CD4-positive, alpha-beta T cell (primary cell): Measurements from ENCODE around the gene EFEMP1. TPM values are rescaled to one million over a fixed set of nuclear protein-coding genes. Genes with fewer than 3 reads are reported as not detected.

ENCODE experiments used
- ATAC-seq: fragments of 200-7000 bp; cut with Tn5 transposase; one replicate; pipeline ENCODE4 v1.10.0; 2022; ENCODE audit warnings: mild to moderate bottlenecking; ENCODE audit not compliant: poor library complexity
- CTCF ChIA-PET: fragments of 350-600 bp; sonication (Branson Sonifier 250); formaldehyde crosslinking; loops from one replicate; lab custom pipeline; 2021; ENCODE audit warnings: antibody characterized with exemption, inconsistent platforms; lab: Charles Lee
- POLR2A ChIA-PET: fragments of 350-600 bp; sonication (Branson Sonifier 250); formaldehyde crosslinking; loops from one replicate; lab custom pipeline; 2021; ENCODE audit warnings: antibody characterized with exemption, inconsistent platforms; lab: Charles Lee
- DNase-seq, 14 experiments: peaks; one replicate each; pipeline ENCODE4 v3.0.0-alpha.2; 2013 to 2020; ENCODE audit warnings: mixed read lengths in 2 of 14
- H3K27ac ChIP-seq, 2 donors: one replicate each; pipeline versions ENCODE4 v1.5.1 to v1.7.0; 2013; ENCODE audit warnings: low read length in 2 of 2, low read depth in 1 of 2, mild to moderate bottlenecking in 1 of 2
- H3K27me3 ChIP-seq, 2 experiments: 1 replicate in 1 of 2; 2 replicates in 1 of 2; pipeline versions ENCODE4 v1.6.1 to v1.7.0; 2013; ENCODE audit warnings: low read length in 2 of 2, control low read depth in 1 of 2, mild to moderate bottlenecking in 1 of 2, moderate library complexity in 1 of 2; ENCODE audit not compliant: insufficient read depth in 2 of 2, control insufficient read depth in 1 of 2
- H3K36me3 ChIP-seq: one replicate; pipeline ENCODE4 v1.6.1; 2013; ENCODE audit warnings: low read length, control low read depth; ENCODE audit not compliant: insufficient read depth
- H3K4me1 ChIP-seq: one replicate; pipeline ENCODE4 v1.6.1; 2013; ENCODE audit warnings: low read length, control low read depth; ENCODE audit not compliant: insufficient read depth
- H3K4me3 ChIP-seq: one replicate; pipeline ENCODE4 v1.5.1; 2013; ENCODE audit warnings: mild to moderate bottlenecking, low read length, moderate library complexity
- H3K9me3 ChIP-seq, 2 experiments: 1 replicate in 1 of 2; 2 replicates in 1 of 2; pipeline versions ENCODE4 v1.6.1 to v1.7.0; 2013; ENCODE audit warnings: low read length in 2 of 2, mild to moderate bottlenecking in 2 of 2, control low read depth in 1 of 2, moderate library complexity in 1 of 2; ENCODE audit not compliant: control insufficient read depth in 1 of 2, insufficient read depth in 1 of 2
- H3K27ac Mint-ChIP-seq: one replicate; pipeline ENCODE4 v1.8.0; 2020; ENCODE audit warnings: mixed read lengths
- H3K27me3 Mint-ChIP-seq: one replicate; pipeline ENCODE4 v1.8.0; 2021; ENCODE audit warnings: mixed read lengths
- H3K36me3 Mint-ChIP-seq: one replicate; pipeline ENCODE4 v1.8.0; 2021; ENCODE audit warnings: low read depth, mixed read lengths
- H3K4me1 Mint-ChIP-seq: one replicate; pipeline ENCODE4 v1.8.0; 2021; ENCODE audit warnings: low read depth, mixed read lengths
- H3K4me3 Mint-ChIP-seq: one replicate; pipeline ENCODE4 v1.8.0; 2020; ENCODE audit warnings: mild to moderate bottlenecking, mixed read lengths
- H3K9me3 Mint-ChIP-seq: one replicate; pipeline ENCODE4 v1.8.0; 2020; ENCODE audit warnings: mixed read lengths
- CTCF ChIP-seq: fragments of 200-600 bp; IDR thresholded peaks from one replicate; pipeline ENCODE4 v1.8.0; 2022; ENCODE audit warnings: antibody characterized with exemption, mild to moderate bottlenecking
- intact Hi-C, 2 experiments: fragments of 100-400 bp; cut with DNase I in 1 of 2; cut with micrococcal nuclease in 1 of 2; formaldehyde crosslinking; loops; one replicate each; pipeline versions ENCODE4 v1.15.1 to v1.9.0; 2023 to 2025; cut with DNase I, micrococcal nuclease
- total RNA-seq, 174 experiments: library from RNA in 2 of 174; stranded (reverse) in 2 of 174; gene quantifications; one replicate each; pipeline ENCODE4 v1.2.3 and lab custom pipeline; 2021 to 2026

Gene EFEMP1
- total RNA-seq, 2 experiments from 2014 or later = not detected

GRCh38 chr2:55957142-55957541 is 33.6 kb upstream of the EFEMP1 start:
- intact Hi-C loops = no loop called here
- no peak overlapping the region for H3K4me3 Mint-ChIP-seq
- H3K4me1 Mint-ChIP-seq = no peaks in the 10 kb centered on the region
- no peaks in the 10 kb centered on the region for H3K9me3 Mint-ChIP-seq
- Histone ChIP-seq H3K27ac (no peak overlapping the region), H3K4me3 (no peak overlapping the region), H3K4me1 (no peaks in the 10 kb centered on the region), H3K27me3 (no peaks in the 10 kb centered on the region), H3K36me3 (no peaks in the 10 kb centered on the region), H3K9me3 (no peaks in the 10 kb centered on the region)
- no peak for TF ChIP-seq CTCF
- ATAC-seq (no peak), DNase-seq (no peak)
- no peaks in the 10 kb centered on the region for H3K27me3 Mint-ChIP-seq
- no peaks in the 10 kb centered on the region for H3K36me3 Mint-ChIP-seq
- CTCF ChIA-PET = no interaction called here
- H3K27ac Mint-ChIP-seq = no peak overlapping the region
- POLR2A ChIA-PET = no interaction called here

GRCh38 chr2:55954306-55955035 is 30.9 kb upstream of the EFEMP1 start:
- Mint-ChIP-seq H3K27me3 (peaks cover 12% of the 10 kb centered on the region), H3K9me3 (no peaks in the 10 kb centered on the region), H3K36me3 (no peaks in the 10 kb centered on the region), H3K4me1 (no peaks in the 10 kb centered on the region), H3K4me3 (no peak overlapping the region), H3K27ac (no peak overlapping the region)
- ChIA-PET POLR2A (no interaction called here), CTCF (no interaction called here)
- TF ChIP-seq CTCF = no peak
- ATAC-seq (no peak), DNase-seq (no peak)
- Histone ChIP-seq H3K27me3 (no peaks in the 10 kb centered on the region), H3K27ac (no peak overlapping the region), H3K9me3 (no peaks in the 10 kb centered on the region), H3K36me3 (no peaks in the 10 kb centered on the region), H3K4me1 (no peaks in the 10 kb centered on the region), H3K4me3 (no peak overlapping the region)
- intact Hi-C loops = no loop called here

- no peaks in the 10 kb centered on the region for H3K4me1 Mint-ChIP-seq
- ChIA-PET CTCF (no interaction called here), POLR2A (no interaction called here)
- peaks cover 16% of the 10 kb centered on the region for H3K27me3 Mint-ChIP-seq
- no peak overlapping the region for H3K4me3 Mint-ChIP-seq
- H3K27me3 ChIP-seq = no peaks in the 10 kb centered on the region
- no peak for ATAC-seq
- H3K4me3 ChIP-seq = no peak overlapping the region
- H3K36me3 Mint-ChIP-seq = no peaks in the 10 kb centered on the region
- H3K36me3 ChIP-seq = no peaks in the 10 kb centered on the region
- no peak for DNase-seq
- no peak overlapping the region for H3K27ac Mint-ChIP-seq
- no peak overlapping the region for H3K27ac ChIP-seq
- H3K9me3 ChIP-seq = no peaks in the 10 kb centered on the region
- intact Hi-C loops = no loop called here
- H3K4me1 ChIP-seq = no peaks in the 10 kb centered on the region
- no peak for TF ChIP-seq CTCF
- no peaks in the 10 kb centered on the region for H3K9me3 Mint-ChIP-seq
Observed at GRCh38 chr2:55952415-55952814, 28.8 kb upstream of the EFEMP1 start.
